Measurements from ENCODE around the gene MICAL2. TPM values are rescaled to one million over a fixed set of nuclear protein-coding genes. Genes with fewer than 3 reads are reported as not detected.
A peak's percentile ranks its signal among the peaks of the same experiment; 100 is the strongest.

MICAL2 gene
- total RNA-seq, 1 experiment from 2014 or later: 62.9 TPM

DNA sequence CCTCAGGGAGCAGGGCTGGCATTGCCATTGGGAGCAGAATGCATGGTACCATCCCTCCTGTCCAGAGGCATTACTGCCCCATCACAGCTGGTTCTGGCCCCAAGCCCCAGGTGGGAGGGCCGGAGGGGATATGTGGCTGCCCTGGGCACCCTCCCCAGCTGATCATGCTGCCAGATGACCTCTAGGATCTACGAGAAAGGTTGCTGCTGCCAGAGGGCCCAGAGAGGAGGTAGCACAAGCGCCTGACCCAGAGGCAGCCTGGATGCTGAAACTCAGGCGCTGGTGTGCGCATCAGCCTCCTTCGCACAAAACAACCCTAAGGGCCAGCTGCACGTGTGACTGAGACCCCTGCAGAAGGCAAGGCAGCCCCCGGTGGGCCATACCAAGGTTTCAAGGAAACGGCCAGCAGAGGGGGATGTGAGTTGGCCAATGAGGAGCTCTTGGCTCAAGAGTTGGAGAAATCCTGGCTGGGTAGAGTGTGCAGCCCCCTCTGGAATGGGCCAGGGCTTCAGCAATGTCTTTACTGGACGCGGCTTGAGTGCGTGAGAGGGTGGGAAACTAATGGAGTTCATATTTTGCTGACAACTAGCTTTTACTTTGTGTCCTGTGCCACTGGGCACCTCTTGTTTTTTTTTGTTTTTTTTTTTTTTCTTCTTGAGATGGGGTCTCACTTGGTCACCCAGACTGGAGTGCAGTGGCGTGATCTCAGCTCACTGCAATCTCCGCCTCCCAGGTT is 178.7 kb downstream of the MICAL2 start:
- TF ChIP-seq EZH2 (IDR thresholded peaks at IDR 0.05; ENCODE audit: low read length, unreplicated experiment): no peak
- TF ChIP-seq, protein P1, sequence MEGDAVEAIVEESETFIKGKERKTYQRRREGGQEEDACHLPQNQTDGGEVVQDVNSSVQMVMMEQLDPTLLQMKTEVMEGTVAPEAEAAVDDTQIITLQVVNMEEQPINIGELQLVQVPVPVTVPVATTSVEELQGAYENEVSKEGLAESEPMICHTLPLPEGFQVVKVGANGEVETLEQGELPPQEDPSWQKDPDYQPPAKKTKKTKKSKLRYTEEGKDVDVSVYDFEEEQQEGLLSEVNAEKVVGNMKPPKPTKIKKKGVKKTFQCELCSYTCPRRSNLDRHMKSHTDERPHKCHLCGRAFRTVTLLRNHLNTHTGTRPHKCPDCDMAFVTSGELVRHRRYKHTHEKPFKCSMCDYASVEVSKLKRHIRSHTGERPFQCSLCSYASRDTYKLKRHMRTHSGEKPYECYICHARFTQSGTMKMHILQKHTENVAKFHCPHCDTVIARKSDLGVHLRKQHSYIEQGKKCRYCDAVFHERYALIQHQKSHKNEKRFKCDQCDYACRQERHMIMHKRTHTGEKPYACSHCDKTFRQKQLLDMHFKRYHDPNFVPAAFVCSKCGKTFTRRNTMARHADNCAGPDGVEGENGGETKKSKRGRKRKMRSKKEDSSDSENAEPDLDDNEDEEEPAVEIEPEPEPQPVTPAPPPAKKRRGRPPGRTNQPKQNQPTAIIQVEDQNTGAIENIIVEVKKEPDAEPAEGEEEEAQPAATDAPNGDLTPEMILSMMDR (conservative IDR thresholded peaks at IDR 0.05; ENCODE audit: low read depth, low read length): peak; percentile 30; the same call in 1 of the 2 replicates
- Histone ChIP-seq H3K4me3 (ENCODE audit: low read length) (no peak overlapping the region), H3K9me2 (replicated peaks; ENCODE audit: low read length) (no peaks in the 10 kb centered on the region), H3K79me2 (ENCODE audit: low read length) (no peaks in the 10 kb centered on the region; the same call in 1 of the 2 replicates), H3K4me1 (ENCODE audit: insufficient read depth, low read length) (peaks cover 48% of the 10 kb centered on the region), H3K27ac (ENCODE audit: low read length) (no peak overlapping the region; the same call in 1 of the 2 replicates), H4K20me1 (ENCODE audit: low read length) (no peaks in the 10 kb centered on the region), H3K4me2 (ENCODE audit: low read length) (peak overlapping the region; percentile 72), H3K27me3 (ENCODE audit: low read length) (no peaks in the 10 kb centered on the region), H2AFZ (ENCODE audit: low read length) (no peak overlapping the region), H3K9me3 (ENCODE audit: low read length) (no peaks in the 10 kb centered on the region), H3K9ac (ENCODE audit: low read length) (no peak overlapping the region), H3K36me3 (ENCODE audit: low read depth, low read length) (no peaks in the 10 kb centered on the region), H3F3A (ENCODE audit: low read length, unreplicated experiment) (peaks cover 8% of the 10 kb centered on the region)
- BruUV-seq (replicated peaks): no TSS peak
- DNase-seq (no peak), ATAC-seq (no peak)
- ChIA-PET POLR2A (ENCODE audit: unreplicated experiment) (interaction anchor here (0.6 kb wide), 1 partner anchor 669 kb away, joined by 5 read pairs; no protein-coding TSS in a partner anchor), CTCF (interaction anchor here (0.6 to 1.1 kb wide), 10 partner anchors 23 to 600 kb away, joined by 3 to 6 read pairs (median 4); partner anchors contain the start of gene PARVA)
- intact Hi-C loops (cut with micrococcal nuclease): loop anchor here (5.0 kb wide), 3 partner anchors 88 to 673 kb away; partner anchors contain the start of gene PARVA

DNA sequence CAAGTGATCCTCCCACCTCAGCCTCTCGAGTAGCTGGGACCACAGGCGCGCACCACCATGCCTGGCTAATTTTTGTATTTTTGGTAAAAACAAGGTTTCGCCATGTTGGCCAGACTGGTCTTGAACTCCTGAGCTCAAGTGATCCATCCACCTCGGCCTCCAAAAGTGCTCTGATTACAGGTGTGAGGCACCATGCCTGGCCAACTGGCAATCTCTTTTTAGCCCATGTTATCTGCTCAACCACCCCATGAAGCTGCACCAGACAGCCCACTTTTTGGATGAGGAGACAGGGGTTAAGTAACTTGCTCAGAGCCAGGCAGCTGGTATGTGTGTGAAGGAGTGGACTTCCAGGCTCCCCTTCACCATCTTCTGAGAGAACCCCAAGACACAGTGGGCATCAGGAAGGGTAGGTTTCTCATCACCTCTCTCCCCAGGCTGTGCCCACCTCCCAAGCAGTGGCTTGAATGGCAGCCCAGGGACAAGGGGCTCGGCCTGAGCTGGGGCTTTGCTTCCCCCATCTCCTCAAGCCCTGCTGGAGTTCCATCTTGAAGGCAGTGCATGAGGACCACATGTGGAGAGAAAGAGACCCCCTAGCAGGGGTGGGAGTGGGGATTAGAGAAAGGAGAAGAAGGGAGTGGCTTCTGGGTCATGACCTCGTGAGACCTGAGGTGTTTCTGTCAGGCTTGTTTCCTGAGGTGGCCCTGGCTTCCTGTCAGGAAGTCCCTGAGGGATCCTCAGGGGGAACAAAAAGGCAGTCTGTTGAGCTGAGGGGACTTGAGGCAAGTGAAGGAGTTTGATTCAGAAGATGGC is 179.5 kb downstream of the MICAL2 start:
- ATAC-seq: no peak
- Histone ChIP-seq H3K4me2 (ENCODE audit: low read length) (no peak overlapping the region), H3K9ac (ENCODE audit: low read length) (no peak overlapping the region), H4K20me1 (ENCODE audit: low read length) (no peaks in the 10 kb centered on the region), H3K79me2 (ENCODE audit: low read length) (no peaks in the 10 kb centered on the region; the same call in 1 of the 2 replicates), H3K27me3 (ENCODE audit: low read length) (no peaks in the 10 kb centered on the region), H3K4me1 (ENCODE audit: insufficient read depth, low read length) (peaks cover 41% of the 10 kb centered on the region), H3K4me3 (ENCODE audit: low read length) (no peak overlapping the region), H3K9me2 (replicated peaks; ENCODE audit: low read length) (no peaks in the 10 kb centered on the region), H3F3A (ENCODE audit: low read length, unreplicated experiment) (peaks cover 3% of the 10 kb centered on the region), H3K27ac (ENCODE audit: low read length) (no peak overlapping the region), H3K9me3 (ENCODE audit: low read length) (no peaks in the 10 kb centered on the region), H3K36me3 (ENCODE audit: low read depth, low read length) (no peaks in the 10 kb centered on the region), H2AFZ (ENCODE audit: low read length) (no peak overlapping the region)
- DNase-seq: no peak
- CTCF ChIA-PET: interaction anchor here (0.6 to 0.7 kb wide), 3 partner anchors 22 to 152 kb away, joined by 3 to 6 read pairs (median 4); no protein-coding TSS in a partner anchor
- POLR2A ChIA-PET (ENCODE audit: unreplicated experiment): no interaction called here
- no TSS peak for BruUV-seq (replicated peaks)
- intact Hi-C loops (cut with micrococcal nuclease): loop anchor here (5.0 kb wide), 3 partner anchors 87 to 672 kb away; partner anchors contain the start of gene PARVA
- no peak for TF ChIP-seq EZH2phosphoT487 (IDR thresholded peaks at IDR 0.05; ENCODE audit: borderline replicate concordance, low read length)
- TF ChIP-seq, protein P1 (conservative IDR thresholded peaks at IDR 0.05; ENCODE audit: low read depth, low read length): no peak

Measured in PC-3 (cell line).